Neuronal stem cell (in vitro differentiated cells): Measurements from ENCODE around the gene TRPV4.
A peak's percentile ranks its signal among the peaks of the same experiment; 100 is the strongest.

ENCODE experiments used
- DNase-seq: peaks from one replicate; pipeline ENCODE4 v3.0.0-alpha.2; 2013; ENCODE audit warnings: low spot score
- H2AFZ ChIP-seq: one replicate; pipeline ENCODE4 v1.6.1; 2013; ENCODE audit warnings: mild to moderate bottlenecking, low read length, inconsistent platforms
- H2AK5ac ChIP-seq: 2 replicates; pipeline ENCODE4 v1.6.1; 2013; ENCODE audit warnings: low read depth, mild to moderate bottlenecking, inconsistent platforms, low read length, moderate library complexity, mixed read lengths
- H2BK120ac ChIP-seq: 2 replicates; pipeline ENCODE4 v1.6.1; 2013; ENCODE audit warnings: low read depth, mild to moderate bottlenecking, inconsistent platforms, low read length, moderate library complexity, mixed read lengths
- H2BK12ac ChIP-seq: one replicate; pipeline ENCODE4 v1.6.1; 2013; ENCODE audit warnings: low read length, inconsistent platforms
- H2BK15ac ChIP-seq: 2 replicates; pipeline ENCODE4 v1.6.1; 2013; ENCODE audit warnings: mild to moderate bottlenecking, low read length, inconsistent platforms, mixed read lengths
- H2BK5ac ChIP-seq: one replicate; pipeline ENCODE4 v1.6.1; 2013; ENCODE audit warnings: inconsistent platforms, mild to moderate bottlenecking, low read length, moderate library complexity
- H3K14ac ChIP-seq: one replicate; pipeline ENCODE4 v1.6.1; 2013; ENCODE audit warnings: low read length, inconsistent platforms
- H3K18ac ChIP-seq: 2 replicates; pipeline ENCODE4 v1.6.1; 2013; ENCODE audit warnings: low read length, inconsistent platforms
- H3K23ac ChIP-seq: 2 replicates; pipeline ENCODE4 v1.6.1; 2013; ENCODE audit warnings: low read depth, mild to moderate bottlenecking, mixed read lengths, low read length, inconsistent platforms; ENCODE audit not compliant: poor library complexity
- H3K27ac ChIP-seq: replicated peaks from 3 replicates; pipeline ENCODE4 v1.5.1; 2013; ENCODE audit warnings: low read length, inconsistent platforms
- H3K27me3 ChIP-seq, 3 experiments: 2 replicates each; pipeline ENCODE4 v1.6.1; 2013; ENCODE audit warnings: low read length in 3 of 3, mild to moderate bottlenecking in 2 of 3, inconsistent platforms in 1 of 3, low read depth in 1 of 3, mixed read lengths in 1 of 3, moderate library complexity in 1 of 3; ENCODE audit not compliant: control insufficient read depth in 3 of 3, insufficient read depth in 3 of 3
- H3K36me3 ChIP-seq, 2 donors: replicated peaks in 1 of 2; 2 replicates each; pipeline ENCODE4 v1.6.1; 2013; ENCODE audit warnings: low read length in 2 of 2; ENCODE audit not compliant: control insufficient read depth in 2 of 2, insufficient read depth in 2 of 2
- H3K4ac ChIP-seq: 2 replicates; pipeline ENCODE4 v1.6.1; 2013; ENCODE audit warnings: inconsistent platforms, mild to moderate bottlenecking, low read length, moderate library complexity
- H3K4me1 ChIP-seq, 2 donors: 1 replicate in 1 of 2; 2 replicates in 1 of 2; pipeline ENCODE4 v1.6.1; 2013; ENCODE audit warnings: low read length in 2 of 2, low read depth in 1 of 2; ENCODE audit not compliant: control insufficient read depth in 2 of 2, insufficient read depth in 1 of 2
- H3K4me2 ChIP-seq: one replicate; pipeline ENCODE4 v1.6.1; 2013; ENCODE audit warnings: mild to moderate bottlenecking, low read length, inconsistent platforms; ENCODE audit not compliant: insufficient read depth, poor library complexity, severe bottlenecking
- H3K4me3 ChIP-seq, 2 donors: 2 replicates each; pipeline ENCODE4 v1.5.1; 2013; ENCODE audit warnings: low read length in 2 of 2, mild to moderate bottlenecking in 2 of 2, inconsistent platforms in 1 of 2, moderate library complexity in 1 of 2
- H3K79me1 ChIP-seq: one replicate; pipeline ENCODE4 v1.6.1; 2013; ENCODE audit warnings: low read depth, mild to moderate bottlenecking, inconsistent platforms, low read length, moderate library complexity
- H3K9ac ChIP-seq: one replicate; pipeline ENCODE4 v1.6.1; 2013; ENCODE audit warnings: mild to moderate bottlenecking, low read depth, low read length, inconsistent platforms; ENCODE audit not compliant: poor library complexity
- H3K9me3 ChIP-seq, 2 donors: replicated peaks in 1 of 2; 2 replicates each; pipeline versions ENCODE3 to v1.6.1; 2013; ENCODE audit warnings: low read length in 2 of 2, mild to moderate bottlenecking in 2 of 2, inconsistent platforms in 1 of 2, low read depth in 1 of 2, mixed read lengths in 1 of 2, moderate library complexity in 1 of 2; ENCODE audit not compliant: control insufficient read depth in 2 of 2, insufficient read depth in 1 of 2
- H4K8ac ChIP-seq: one replicate; pipeline ENCODE4 v1.6.1; 2013; ENCODE audit warnings: low read depth, mild to moderate bottlenecking, inconsistent platforms, low read length, moderate library complexity
- H4K91ac ChIP-seq: one replicate; pipeline ENCODE4 v1.6.1; 2013; ENCODE audit warnings: low read length, low read depth, mild to moderate bottlenecking, inconsistent platforms; ENCODE audit not compliant: poor library complexity
- WGBS, 2 donors: extraction: QIAGEN DNeasy Blood & Tissue Kit; methylation state at CpG; one replicate each; pipeline ENCODE4 v1.1.7; 2013; ENCODE audit warnings: missing lambda C conversion rate in 2 of 2, mixed read lengths in 1 of 2; ENCODE audit not compliant: insufficient read length in 2 of 2, insufficient replicate concordance in 1 of 2; ENCODE audit errors: extremely low coverage in 2 of 2; 5-methylcytosine and 5-hydroxymethylcytosine counted together

The TRPV4 gene

GRCh38 chr12:109836916-109837315, 3.7 kb upstream of the TRPV4 start:
- Histone ChIP-seq H2BK120ac (no peak overlapping the region), H3K27ac (no peak overlapping the region), H3K36me3 (no peaks in the 10 kb centered on the region), H3K4me3 (no peak overlapping the region), H3K23ac (no peak overlapping the region), H3K18ac (no peak overlapping the region), H3K79me1 (no peaks in the 10 kb centered on the region), H2BK12ac (no peak overlapping the region), H3K4me1 (peaks cover 3 to 9% of the 10 kb centered on the region in 2 donors), H3K9ac (no peak overlapping the region), H2AK5ac (no peak overlapping the region), H3K9me3 (no peaks in the 10 kb centered on the region), H3K4ac (no peak overlapping the region), H4K8ac (no peak overlapping the region), H3K14ac (no peak overlapping the region), H2AFZ (no peak overlapping the region), H3K4me2 (no peak overlapping the region), H3K27me3 (peaks cover 0 to 18% (median 2%) of the 10 kb centered on the region in 3 experiments), H2BK15ac (no peak overlapping the region), H4K91ac (no peak overlapping the region), H2BK5ac (no peak overlapping the region)
- no peak for DNase-seq
- WGBS, 2 donors: no CpG with 5 or more reads among the region's 3 CpGs

GRCh38 chr12:109835827-109836226, 2.6 kb upstream of the TRPV4 start:
- H4K8ac ChIP-seq: no peak overlapping the region
- H3K23ac ChIP-seq: no peak overlapping the region
- H2BK15ac ChIP-seq: no peak overlapping the region
- H3K27me3 ChIP-seq: peaks cover 0 to 29% (median 2%) of the 10 kb centered on the region in 3 experiments
- H3K36me3 ChIP-seq: no peaks in the 10 kb centered on the region
- H3K4me3 ChIP-seq: no peak overlapping the region
- H4K91ac ChIP-seq: no peak overlapping the region
- WGBS, 2 donors: no CpG with 5 or more reads among the region's 4 CpGs
- H3K4me2 ChIP-seq: no peak overlapping the region
- H3K9me3 ChIP-seq: no peaks in the 10 kb centered on the region
- peaks cover 3 to 8% of the 10 kb centered on the region in 2 donors for H3K4me1 ChIP-seq
- H2BK12ac ChIP-seq: no peak overlapping the region
- no peak overlapping the region for H2BK5ac ChIP-seq
- no peak overlapping the region for H3K18ac ChIP-seq
- H3K79me1 ChIP-seq: no peaks in the 10 kb centered on the region
- no peak overlapping the region for H2AFZ ChIP-seq
- no peak overlapping the region for H3K14ac ChIP-seq
- H3K4ac ChIP-seq: no peak overlapping the region
- no peak overlapping the region for H3K9ac ChIP-seq
- no peak overlapping the region for H2BK120ac ChIP-seq
- no peak overlapping the region for H3K27ac ChIP-seq
- H2AK5ac ChIP-seq: no peak overlapping the region
- no peak for DNase-seq

GRCh38 chr12:109832541-109833306, 474 bp downstream of the TRPV4 start:
- peak overlapping the region; percentile 84 for H3K4me2 ChIP-seq
- no peak overlapping the region for H3K27ac ChIP-seq
- H3K36me3 ChIP-seq: no peaks in the 10 kb centered on the region
- peak overlapping the region; percentile 90 for H2AFZ ChIP-seq
- peak overlapping the region; percentile 7 for H3K9ac ChIP-seq
- no peak overlapping the region for H3K4ac ChIP-seq
- no peaks in the 10 kb centered on the region for H3K79me1 ChIP-seq
- DNase-seq: no peak
- H3K4me3 ChIP-seq: peak overlapping the region; percentile 34 to 79
- no peak overlapping the region for H4K91ac ChIP-seq
- no peak overlapping the region for H2BK15ac ChIP-seq
- no peaks in the 10 kb centered on the region for H3K9me3 ChIP-seq
- H2BK5ac ChIP-seq: no peak overlapping the region
- no peak overlapping the region for H4K8ac ChIP-seq
- H2BK120ac ChIP-seq: no peak overlapping the region
- H3K14ac ChIP-seq: no peak overlapping the region
- H3K23ac ChIP-seq: no peak overlapping the region
- H3K27me3 ChIP-seq: peaks cover 0 to 43% (median 2%) of the 10 kb centered on the region in 3 experiments
- H2BK12ac ChIP-seq: no peak overlapping the region
- WGBS, 2 donors: no CpG with 5 or more reads among the region's 31 CpGs
- H2AK5ac ChIP-seq: peak overlapping the region; percentile 77
- no peaks in the 10 kb centered on the region for H3K4me1 ChIP-seq
- peak overlapping the region; percentile 86 for H3K18ac ChIP-seq

GRCh38 chr12:109831929-109832328, 1.3 kb downstream of the TRPV4 start:
- H4K91ac ChIP-seq: no peak overlapping the region
- no peaks in the 10 kb centered on the region for H3K9me3 ChIP-seq
- no peak for DNase-seq
- no peak overlapping the region for H3K18ac ChIP-seq
- H3K9ac ChIP-seq: no peak overlapping the region
- no peak overlapping the region for H2BK120ac ChIP-seq
- H2BK5ac ChIP-seq: no peak overlapping the region
- H2AFZ ChIP-seq: no peak overlapping the region
- peak overlapping the region; percentile 3 for H2BK15ac ChIP-seq
- H3K4me2 ChIP-seq: no peak overlapping the region
- H3K4ac ChIP-seq: no peak overlapping the region
- no peak overlapping the region for H3K23ac ChIP-seq
- no CpG with 5 or more reads among the region's 9 CpGs for WGBS, 2 donors
- H2BK12ac ChIP-seq: no peak overlapping the region
- no peak overlapping the region for H3K14ac ChIP-seq
- H4K8ac ChIP-seq: no peak overlapping the region
- H3K79me1 ChIP-seq: no peaks in the 10 kb centered on the region
- no peak overlapping the region for H3K27ac ChIP-seq
- H2AK5ac ChIP-seq: peak overlapping the region; percentile 77
- H3K27me3 ChIP-seq: peaks cover 0 to 43% (median 2%) of the 10 kb centered on the region in 3 experiments
- H3K4me3 ChIP-seq: no peak overlapping the region
- no peaks in the 10 kb centered on the region for H3K4me1 ChIP-seq
- H3K36me3 ChIP-seq: no peaks in the 10 kb centered on the region
